GM18907 (cell line): ENCODE data around the gene RASA2.

ENCODE experiments used
- ATAC-seq: cut with Tn5 transposase; IDR thresholded peaks from one replicate; pipeline ENCODE4 v1.9.1; 2021; ENCODE audit warnings: mild to moderate bottlenecking, moderate library complexity; ENCODE audit not compliant: unreplicated experiment

Gene RASA2, protein sequence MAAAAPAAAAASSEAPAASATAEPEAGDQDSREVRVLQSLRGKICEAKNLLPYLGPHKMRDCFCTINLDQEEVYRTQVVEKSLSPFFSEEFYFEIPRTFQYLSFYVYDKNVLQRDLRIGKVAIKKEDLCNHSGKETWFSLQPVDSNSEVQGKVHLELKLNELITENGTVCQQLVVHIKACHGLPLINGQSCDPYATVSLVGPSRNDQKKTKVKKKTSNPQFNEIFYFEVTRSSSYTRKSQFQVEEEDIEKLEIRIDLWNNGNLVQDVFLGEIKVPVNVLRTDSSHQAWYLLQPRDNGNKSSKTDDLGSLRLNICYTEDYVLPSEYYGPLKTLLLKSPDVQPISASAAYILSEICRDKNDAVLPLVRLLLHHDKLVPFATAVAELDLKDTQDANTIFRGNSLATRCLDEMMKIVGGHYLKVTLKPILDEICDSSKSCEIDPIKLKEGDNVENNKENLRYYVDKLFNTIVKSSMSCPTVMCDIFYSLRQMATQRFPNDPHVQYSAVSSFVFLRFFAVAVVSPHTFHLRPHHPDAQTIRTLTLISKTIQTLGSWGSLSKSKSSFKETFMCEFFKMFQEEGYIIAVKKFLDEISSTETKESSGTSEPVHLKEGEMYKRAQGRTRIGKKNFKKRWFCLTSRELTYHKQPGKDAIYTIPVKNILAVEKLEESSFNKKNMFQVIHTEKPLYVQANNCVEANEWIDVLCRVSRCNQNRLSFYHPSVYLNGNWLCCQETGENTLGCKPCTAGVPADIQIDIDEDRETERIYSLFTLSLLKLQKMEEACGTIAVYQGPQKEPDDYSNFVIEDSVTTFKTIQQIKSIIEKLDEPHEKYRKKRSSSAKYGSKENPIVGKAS

DNA sequence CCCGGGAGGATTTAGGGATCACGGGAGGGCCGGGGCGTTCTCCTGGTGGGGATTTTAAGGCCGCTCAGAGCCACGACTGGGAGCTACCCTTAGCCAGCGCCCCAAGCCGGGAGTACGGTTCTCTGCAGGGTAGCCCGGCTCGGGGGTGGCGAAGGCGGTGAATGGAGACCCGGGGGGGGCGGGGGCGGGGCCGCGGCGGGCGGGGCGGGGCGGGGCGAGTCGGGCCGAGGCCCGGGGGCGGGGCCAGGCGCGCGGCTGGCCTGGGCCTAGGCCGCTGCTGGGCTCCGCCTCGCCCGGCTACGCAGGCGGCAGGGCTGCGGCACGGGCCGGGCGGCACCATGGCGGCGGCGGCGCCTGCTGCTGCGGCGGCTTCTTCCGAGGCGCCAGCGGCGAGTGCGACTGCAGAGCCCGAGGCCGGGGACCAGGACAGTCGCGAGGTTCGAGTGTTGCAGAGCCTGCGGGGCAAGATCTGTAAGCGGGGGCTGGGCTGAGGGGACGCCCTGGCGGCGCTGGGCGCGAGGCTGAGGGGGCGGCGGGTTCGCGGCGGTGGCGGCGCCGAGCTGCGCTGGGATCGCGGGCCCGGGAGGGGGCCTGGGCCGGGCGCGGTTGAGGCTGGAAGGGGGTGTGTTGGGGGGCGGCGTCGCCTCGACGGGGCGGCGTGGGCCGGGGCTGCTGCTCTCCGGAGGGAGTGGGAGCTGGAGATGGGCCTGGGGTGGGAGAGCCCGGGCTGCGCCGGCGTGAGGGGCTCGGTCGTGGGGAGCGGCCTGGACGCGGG lies at the start of gene RASA2:
Gene RASA2, plus strand, starts transcription at position 282 of the 775 bp plus-strand sequence. Its CDS starts 57 bp downstream, at position 339.
- peak; percentile 72 for ATAC-seq

DNA sequence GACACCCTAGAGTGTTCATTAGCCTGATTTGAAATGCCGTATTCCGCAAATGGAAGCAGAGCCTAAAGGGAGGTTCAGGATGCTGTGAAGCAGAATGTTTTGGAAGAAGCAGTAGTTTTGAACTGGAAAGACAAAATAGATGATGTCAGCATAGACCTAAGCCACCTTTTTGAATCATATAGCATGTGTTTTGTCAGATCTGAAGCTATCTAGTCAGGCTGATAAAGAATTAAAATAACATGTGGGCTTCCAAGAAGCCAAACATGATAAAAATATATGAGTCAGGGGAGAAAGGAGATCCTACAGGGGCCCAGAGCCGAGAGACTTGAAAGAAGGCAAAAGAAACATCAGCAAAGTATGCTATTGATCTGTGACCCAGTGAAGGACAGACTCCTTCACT lies 47.2 kb upstream of the RASA2 start:
- ATAC-seq, result no peak

DNA sequence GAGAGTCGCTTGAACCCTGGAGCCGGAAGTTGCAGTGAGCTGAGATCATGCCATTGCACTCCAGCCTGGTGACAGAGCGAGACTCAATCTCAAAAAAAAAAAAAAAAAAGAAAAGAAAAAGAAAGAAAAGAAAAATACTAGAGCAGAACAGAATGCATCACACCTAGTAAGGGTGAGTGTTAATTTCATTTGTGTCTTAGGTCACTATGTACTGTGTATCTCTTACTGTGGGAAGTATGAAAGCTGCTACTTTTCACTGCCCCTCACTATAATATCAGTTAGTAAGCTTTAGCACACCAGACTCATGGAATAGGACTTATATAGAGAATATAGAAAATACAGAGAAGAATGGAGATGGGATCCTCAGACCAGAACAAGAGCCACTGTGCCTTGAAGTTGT lies 45.9 kb upstream of the RASA2 start:
- no peak for ATAC-seq

DNA sequence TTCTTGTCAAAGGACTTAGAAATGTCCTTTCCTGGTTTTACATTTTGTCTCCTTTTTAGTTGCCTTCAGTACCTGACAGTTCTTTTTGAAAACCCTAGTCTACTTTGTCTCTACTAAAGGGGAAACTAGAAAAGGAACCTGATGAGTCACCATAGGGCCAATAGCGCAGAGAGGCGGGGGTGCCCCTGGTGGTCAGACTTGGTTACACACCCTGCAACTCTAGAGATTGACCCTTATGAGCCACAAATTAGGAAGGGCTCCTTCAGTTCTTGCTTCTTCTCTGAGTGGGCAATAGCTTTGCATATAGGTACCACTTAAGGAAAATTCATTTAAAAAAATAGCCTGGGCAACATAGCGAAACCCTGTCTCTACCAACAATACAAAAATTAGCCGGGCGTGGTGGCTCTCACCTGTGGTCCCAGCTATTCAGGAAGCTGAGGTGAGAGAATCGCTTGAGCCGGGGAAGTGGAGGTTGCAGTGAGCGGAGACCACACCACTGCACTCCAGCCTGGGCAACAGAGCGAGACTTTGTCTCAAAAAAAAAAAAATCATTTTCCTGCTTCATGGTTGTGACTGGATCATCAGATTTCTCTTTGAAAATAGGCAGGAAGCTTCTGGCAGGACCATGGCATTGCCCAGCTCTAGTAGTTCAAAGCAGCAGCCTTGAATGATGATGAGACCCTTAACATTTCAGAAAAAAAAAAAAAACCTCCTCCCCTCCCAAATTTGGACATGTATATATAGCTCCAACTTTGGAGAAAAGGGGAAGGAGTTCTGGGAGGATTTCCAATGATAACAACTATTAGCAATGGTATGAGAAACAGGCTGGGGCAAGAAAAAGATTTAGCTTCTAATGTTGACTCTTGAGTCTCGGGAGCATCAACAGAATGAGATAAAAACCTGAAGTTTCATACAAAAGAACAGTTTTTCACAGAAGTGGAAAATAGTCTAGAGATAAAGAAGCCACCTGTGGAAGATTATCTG lies 45.2 kb upstream of the RASA2 start:
- ATAC-seq, result peak; percentile 98

DNA sequence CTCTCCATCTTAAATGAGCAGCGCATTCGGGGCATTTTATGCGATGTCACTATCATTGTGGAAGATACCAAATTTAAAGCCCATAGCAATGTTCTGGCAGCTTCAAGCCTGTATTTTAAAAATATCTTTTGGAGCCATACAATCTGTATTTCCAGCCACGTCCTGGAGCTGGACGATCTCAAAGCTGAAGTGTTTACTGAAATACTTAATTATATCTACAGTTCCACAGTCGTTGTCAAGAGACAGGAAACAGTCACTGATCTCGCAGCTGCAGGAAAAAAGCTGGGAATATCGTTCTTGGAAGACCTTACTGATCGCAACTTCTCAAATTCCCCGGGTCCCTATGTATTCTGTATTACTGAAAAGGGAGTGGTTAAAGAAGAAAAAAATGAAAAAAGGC lies 44.4 kb upstream of the RASA2 start:
- no peak for ATAC-seq

DNA sequence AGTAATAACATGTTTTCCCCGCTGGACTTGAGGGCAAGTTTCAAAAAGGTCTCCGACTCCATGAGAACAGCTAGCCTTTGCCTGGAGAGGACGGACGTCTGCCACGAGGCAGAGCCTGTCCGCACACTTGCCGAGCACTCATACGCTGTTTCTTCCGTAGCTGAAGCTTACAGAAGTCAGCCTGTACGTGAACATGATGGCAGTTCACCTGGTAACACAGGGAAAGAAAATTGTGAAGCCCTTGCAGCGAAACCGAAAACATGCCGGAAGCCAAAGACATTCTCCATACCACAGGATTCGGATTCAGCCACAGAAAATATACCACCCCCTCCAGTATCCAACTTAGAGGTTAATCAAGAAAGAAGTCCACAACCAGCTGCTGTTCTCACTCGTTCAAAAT lies 43.9 kb upstream of the RASA2 start:
- no peak for ATAC-seq

DNA sequence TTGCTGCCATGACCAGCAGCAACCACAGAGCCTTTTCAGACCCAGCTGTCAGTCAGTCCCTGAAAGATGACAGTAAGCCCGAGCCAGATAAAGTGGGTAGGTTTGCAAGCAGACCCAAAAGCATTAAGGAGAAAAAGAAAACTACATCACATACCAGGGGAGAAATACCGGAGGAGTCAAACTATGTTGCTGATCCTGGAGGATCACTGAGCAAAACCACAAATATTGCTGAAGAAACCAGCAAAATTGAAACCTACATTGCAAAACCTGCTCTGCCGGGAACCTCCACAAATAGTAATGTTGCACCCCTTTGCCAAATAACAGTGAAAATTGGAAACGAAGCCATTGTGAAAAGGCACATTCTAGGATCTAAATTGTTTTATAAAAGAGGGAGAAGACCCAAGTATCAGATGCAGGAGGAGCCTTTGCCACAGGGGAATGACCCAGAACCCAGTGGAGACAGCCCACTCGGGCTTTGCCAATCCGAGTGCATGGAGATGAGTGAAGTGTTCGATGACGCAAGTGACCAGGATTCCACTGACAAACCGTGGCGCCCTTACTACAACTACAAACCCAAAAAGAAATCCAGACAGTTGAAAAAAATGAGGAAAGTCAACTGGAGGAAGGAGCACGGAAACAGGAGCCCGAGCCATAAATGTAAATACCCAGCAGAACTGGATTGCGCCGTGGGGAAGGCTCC lies 42.1 kb upstream of the RASA2 start:
- ATAC-seq, result no peak

DNA sequence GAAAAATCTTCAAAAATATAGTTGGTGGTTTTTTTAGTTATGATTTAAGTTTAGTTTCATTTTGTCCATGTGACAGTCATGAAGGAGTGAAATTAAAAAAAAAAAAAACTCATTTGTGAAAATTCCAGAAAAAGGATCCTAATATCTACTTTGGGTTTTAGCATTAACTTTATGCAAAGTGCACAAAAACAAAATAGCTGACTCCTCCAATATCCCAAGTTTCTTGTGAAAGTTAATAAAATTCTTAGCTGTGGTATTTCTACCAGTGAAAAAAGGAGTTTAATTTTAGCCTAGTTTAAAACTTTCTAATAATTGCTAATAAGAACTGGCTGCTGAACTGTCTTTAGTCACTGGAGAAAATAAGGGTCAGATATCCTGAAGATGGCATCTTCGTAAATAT lies 40.8 kb upstream of the RASA2 start:
- no peak for ATAC-seq

DNA sequence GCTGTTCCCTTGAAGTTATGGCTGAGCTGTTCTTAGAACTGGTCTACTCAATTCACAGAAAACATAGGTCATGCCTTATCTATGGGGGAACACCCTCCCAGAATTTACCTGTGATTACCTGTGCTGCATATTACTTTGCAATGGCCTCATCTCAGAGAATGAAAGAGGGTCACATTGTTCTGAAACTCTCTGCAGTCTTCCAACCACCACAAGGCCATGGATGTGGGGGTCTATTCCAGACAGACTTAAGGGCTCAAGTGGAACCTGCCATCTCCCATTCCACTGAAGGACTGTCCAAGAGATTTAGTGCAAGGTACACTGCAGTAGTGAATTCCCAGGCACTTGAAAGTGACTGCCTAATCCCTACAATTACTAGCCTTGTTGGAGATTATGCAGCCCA lies 40.1 kb upstream of the RASA2 start:
- ATAC-seq, result no peak

DNA sequence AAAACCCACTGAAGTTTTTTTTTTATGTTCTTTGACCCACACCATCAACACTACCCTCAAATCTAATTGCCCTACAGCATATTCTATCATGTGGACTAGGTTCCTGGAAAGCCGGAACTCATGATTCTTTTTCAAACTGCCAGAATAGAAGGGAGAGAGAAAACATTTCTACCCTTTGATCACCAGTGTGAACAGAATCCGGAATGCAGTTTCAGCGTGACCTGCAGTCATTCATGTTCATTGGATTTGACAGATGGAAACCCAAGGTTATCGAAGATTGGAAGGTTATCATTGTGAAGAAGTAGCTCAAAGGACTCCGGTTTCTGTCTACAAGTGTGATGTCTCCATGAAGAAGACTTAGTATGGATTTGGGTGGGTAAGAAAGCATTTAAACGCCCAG lies 39.4 kb upstream of the RASA2 start:
- no peak for ATAC-seq

DNA sequence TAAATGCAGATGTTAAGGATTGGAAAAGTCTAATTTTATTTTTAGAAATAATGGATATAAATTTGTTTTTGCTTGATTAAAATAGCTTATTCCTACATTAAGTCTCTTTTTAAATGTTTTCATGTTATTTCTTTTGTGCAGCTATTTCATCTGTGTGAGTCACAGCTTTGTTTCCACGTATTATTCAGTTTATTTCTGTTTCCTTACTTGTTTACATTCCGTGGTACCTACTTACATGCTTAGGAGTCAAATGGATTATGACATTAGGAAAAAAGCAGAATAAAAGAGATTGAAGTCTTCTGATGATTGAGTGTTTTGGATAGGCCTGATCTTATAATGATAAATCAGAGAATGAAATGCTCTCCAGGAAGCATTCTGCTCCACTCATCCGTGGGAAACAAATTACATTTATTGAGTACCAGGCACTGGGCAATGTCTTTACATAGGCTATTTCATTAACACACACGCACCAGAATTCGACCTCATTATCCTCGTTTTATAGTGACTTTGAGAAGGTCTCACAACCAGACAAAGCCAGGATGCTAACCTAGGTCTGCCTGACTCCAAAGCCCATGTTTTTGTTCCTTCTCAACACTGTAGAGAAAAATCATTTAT lies 38.1 kb upstream of the RASA2 start:
- no peak for ATAC-seq

DNA sequence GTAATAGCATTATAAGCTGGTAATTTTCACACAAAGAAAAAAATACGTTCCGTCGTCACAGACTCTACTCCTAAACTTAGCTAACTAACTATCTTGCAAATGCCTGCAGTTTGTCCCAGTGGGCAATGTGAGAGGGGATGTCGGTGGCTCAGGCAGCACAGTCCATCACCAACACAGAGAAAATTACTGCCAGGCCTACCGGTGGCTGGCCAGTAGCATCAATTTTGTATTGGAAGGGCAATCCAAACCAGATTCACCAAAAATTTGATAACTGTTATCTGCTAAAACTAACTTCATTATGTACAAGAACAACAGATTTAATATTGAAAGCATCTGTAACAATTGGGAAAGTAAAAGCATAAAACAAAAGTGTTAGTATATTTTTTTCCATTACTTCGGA lies 37.4 kb upstream of the RASA2 start:
- no peak for ATAC-seq

DNA sequence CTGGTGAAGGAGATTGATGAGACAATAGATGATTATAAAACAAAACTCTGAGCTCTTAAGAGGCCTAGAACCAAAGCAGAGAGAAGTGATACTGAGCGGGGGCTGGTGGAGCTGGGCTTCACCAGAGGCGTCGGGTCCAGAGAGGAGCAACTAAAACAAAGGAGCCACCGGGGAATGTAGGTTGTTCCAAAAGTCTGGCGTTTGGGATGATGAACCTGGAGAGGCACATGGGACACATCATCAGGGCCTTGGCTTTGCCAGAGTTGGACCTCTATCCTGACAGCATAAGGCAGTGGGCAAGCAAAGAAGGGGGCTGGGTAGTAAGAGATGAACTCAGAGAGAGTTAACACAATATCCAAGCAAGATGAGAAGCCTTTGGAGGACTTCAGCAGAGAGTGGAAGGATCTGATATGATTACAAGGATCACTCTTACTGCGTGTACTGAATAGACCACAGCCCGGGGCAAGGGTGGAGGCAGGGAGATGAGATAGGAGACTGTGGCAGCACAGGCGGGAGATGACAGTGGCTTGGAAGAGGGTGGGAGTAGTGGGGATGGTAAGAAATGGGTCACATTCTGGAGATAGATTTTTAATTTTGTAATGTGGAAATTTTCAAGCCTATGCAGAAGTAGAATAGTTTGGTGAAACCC lies 36.0 kb upstream of the RASA2 start:
- ATAC-seq, result no peak

DNA sequence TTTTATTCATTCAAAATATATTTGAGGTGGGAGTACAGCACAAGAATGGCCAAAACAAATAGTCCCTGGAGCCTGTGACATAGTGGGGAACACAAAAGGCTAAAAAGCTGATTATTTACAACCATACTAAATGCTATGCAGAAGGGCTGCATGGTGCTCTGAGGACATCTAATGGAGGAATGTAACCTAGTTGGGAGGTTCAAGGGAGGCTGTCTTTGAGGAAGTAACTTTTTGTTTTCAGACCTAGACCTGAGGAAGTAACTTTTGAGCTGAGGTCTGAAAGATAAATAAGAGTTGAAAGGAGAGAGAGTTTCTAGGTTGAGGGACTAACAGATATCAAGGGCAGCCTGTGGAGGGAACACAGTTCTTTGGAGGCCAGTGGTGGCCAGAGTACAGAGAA lies 34.8 kb upstream of the RASA2 start:
- ATAC-seq, result peak; percentile 79

DNA sequence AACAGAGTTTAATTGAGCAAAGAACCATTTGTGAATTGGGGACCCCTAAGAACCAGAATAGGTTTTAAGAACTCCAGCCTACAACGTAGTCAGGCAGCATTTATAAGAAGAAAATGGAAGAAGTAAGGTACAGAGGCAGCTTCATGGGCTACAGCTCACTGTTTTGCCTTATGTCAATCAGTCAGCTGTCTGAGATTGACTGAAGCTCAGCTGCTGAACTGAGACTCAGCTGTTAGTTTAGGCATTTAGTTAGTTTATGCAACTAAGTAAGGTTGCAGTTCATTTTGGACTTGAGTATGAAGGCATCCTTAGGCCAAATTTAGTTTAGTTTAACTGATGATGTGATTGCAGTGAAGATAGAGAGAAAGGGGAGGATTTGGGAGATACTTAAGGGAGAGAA lies 34.1 kb upstream of the RASA2 start:
- no peak for ATAC-seq

DNA sequence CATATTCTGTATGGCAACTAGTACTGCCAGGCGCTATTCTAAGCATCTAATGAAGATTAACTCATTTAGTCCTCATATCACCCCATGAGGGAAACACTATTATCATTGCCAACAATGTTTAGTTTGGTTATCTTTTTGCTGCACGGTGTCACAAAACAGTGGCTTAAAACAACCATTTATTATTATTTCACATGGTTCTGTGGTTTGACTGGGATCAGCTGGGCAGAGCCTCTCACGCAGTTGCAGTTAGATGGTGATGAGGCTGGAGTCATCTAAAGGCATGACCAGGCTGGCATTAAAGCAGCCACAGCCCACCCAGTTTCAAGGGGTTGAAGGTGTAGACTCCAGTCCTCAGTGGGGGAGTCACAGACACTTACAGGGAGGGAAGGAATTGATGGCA lies 32.8 kb upstream of the RASA2 start:
- ATAC-seq, result no peak

DNA sequence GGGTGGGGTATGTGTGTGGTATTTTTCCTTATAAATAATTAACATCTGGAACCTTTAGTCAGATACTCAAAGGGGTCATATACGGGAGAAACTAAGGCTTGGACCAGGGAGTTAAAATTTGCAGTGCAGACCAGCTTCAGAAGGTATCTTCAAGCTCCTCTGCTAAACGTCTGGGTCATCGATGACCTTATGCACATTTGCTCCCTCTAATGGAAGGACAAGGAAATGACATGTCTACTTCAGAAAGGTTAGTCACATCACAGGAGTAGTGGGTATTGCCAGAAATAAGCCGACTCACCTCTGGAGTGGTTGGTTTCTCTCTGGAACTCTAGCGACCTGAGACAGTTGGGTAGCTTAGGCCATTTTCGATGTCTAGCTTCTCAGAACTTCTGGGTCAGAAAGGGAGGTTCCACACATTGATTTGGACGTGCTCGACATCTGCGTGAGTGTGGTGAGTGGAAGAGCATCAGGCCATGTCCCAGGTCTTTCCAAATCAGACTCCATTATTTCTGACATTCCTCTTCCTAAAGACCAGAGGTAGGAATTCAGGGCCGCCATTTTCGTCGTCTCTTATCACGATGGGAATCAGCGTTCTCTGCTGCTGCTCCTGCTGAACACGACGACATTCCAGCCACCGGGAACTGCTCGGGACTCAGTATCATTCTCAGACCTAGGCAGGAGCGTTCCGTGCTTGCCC lies 31.8 kb upstream of the RASA2 start:
- peak; percentile 63 for ATAC-seq
